CD4-positive, alpha-beta T cell treated with Interleukin-21 for 1 hour (primary cell): ENCODE results near the gene FAM120B.

Experiments used
- DNase-seq: peaks from one replicate; pipeline ENCODE4 v3.0.0-alpha.2; 2020

The FAM120B gene

GRCh38 chr6:170448751-170449630, 142.4 kb downstream of the FAM120B start:
- no peak for DNase-seq

- DNase-seq, result no peak
Measured at GRCh38 chr6:170449835-170450753, 143.5 kb downstream of the FAM120B start.

- no peak for DNase-seq
Measured at GRCh38 chr6:170450916-170451761, 144.6 kb downstream of the FAM120B start.

- DNase-seq, result no peak
Measured at GRCh38 chr6:170451762-170452651, 145.4 kb downstream of the FAM120B start.

GRCh38 chr6:170452767-170453545, 146.4 kb downstream of the FAM120B start:
- no peak for DNase-seq

- no peak for DNase-seq
Measured at GRCh38 chr6:170453586-170454511, 147.3 kb downstream of the FAM120B start.

- no peak for DNase-seq
Measured at GRCh38 chr6:170454512-170455285, 148.1 kb downstream of the FAM120B start.

GRCh38 chr6:170455335-170455979, 148.9 kb downstream of the FAM120B start:
- DNase-seq, result no peak

GRCh38 chr6:170456334-170456733, 149.8 kb downstream of the FAM120B start:
- no peak for DNase-seq
